GM18867 (cell line): Measurements from ENCODE around the gene SHC1.
A peak's percentile ranks its signal among the peaks of the same experiment; 100 is the strongest.

Source experiments
- ATAC-seq: cut with Tn5 transposase; IDR thresholded peaks from one replicate; pipeline ENCODE4 v1.9.1; 2021; ENCODE audit warnings: mild to moderate bottlenecking, moderate library complexity; ENCODE audit not compliant: unreplicated experiment

Gene SHC1

GRCh38 chr1:155009221-155009711 lies 38.7 kb upstream of the SHC1 start:
- ATAC-seq: no peak

- ATAC-seq: no peak
These were observed 37.7 kb upstream of the SHC1 start for GRCh38 chr1:155008015-155008941.

- ATAC-seq: no peak
These were observed 36.8 kb upstream of the SHC1 start for GRCh38 chr1:155007251-155007828.

- ATAC-seq: no peak
These were observed 36.1 kb upstream of the SHC1 start for GRCh38 chr1:155006601-155007101.

- ATAC-seq: no peak
These were observed 34.8 kb upstream of the SHC1 start for GRCh38 chr1:155005076-155006011.

- ATAC-seq: no peak
These were observed 34.0 kb upstream of the SHC1 start for GRCh38 chr1:155004352-155005075.

GRCh38 chr1:155003766-155004351 lies 33.3 kb upstream of the SHC1 start:
- ATAC-seq: no peak

- no peak for ATAC-seq
These were observed 32.7 kb upstream of the SHC1 start for GRCh38 chr1:155003227-155003765.

GRCh38 chr1:155002464-155003226 lies 32.1 kb upstream of the SHC1 start, which contains the start of gene ZBTB7B:
Gene ZBTB7B, plus strand, starts transcription at chr1:155002802. Its CDS starts 11,859 bp downstream, at chr1:155014661.
- peak; percentile 1 for ATAC-seq

- ATAC-seq: peak; percentile 64
These were observed 31.3 kb upstream of the SHC1 start for GRCh38 chr1:155001675-155002463.

GRCh38 chr1:155001425-155001674 lies 30.8 kb upstream of the SHC1 start:
- ATAC-seq: no peak

- ATAC-seq: peak; percentile 41
These were observed 30.3 kb upstream of the SHC1 start for GRCh38 chr1:155000726-155001424.

GRCh38 chr1:155000411-155000725 lies 29.8 kb upstream of the SHC1 start:
- ATAC-seq: no peak

- no peak for ATAC-seq
These were observed 29.2 kb upstream of the SHC1 start for GRCh38 chr1:154999571-155000410.

GRCh38 chr1:154998818-154999570 lies 28.4 kb upstream of the SHC1 start:
- no peak for ATAC-seq

GRCh38 chr1:154998201-154998780 lies 27.7 kb upstream of the SHC1 start:
- ATAC-seq: no peak
